GM21825 (cell line): ENCODE data around the gene ARL8B.
"Not testable (repeated sequence)": the region's sequence is repeated elsewhere in the genome, so short reads cannot be mapped to it uniquely, and the experiment has no call there.

ENCODE experiments used
- ATAC-seq: cut with Tn5 transposase; IDR thresholded peaks from one replicate; pipeline ENCODE4 v1.9.1; 2021; ENCODE audit warnings: mild to moderate bottlenecking, moderate library complexity; ENCODE audit not compliant: unreplicated experiment

ARL8B gene

GRCh38 chr3:5110337-5110736, 11.8 kb upstream of the ARL8B start:
- no peak for ATAC-seq

GRCh38 chr3:5112043-5112442, 10.0 kb upstream of the ARL8B start:
- no peak for ATAC-seq

GRCh38 chr3:5113726-5114125, 8.4 kb upstream of the ARL8B start:
- ATAC-seq, result not testable (repeated sequence)

- ATAC-seq, result no peak
Measured at GRCh38 chr3:5115506-5116162, 6.5 kb upstream of the ARL8B start.

- no peak for ATAC-seq
Measured at GRCh38 chr3:5116538-5116937, 5.6 kb upstream of the ARL8B start.

- ATAC-seq, result no peak
Measured at GRCh38 chr3:5120446-5120845, 1.6 kb upstream of the ARL8B start.

- peak; percentile 13 for ATAC-seq
Measured at GRCh38 chr3:5122741-5123706, 932 bp downstream of the ARL8B start.

GRCh38 chr3:5123937-5124336, 1.8 kb downstream of the ARL8B start:
- no peak for ATAC-seq

- no peak for ATAC-seq
Measured at GRCh38 chr3:5126586-5126985, 4.5 kb downstream of the ARL8B start.

GRCh38 chr3:5128849-5129248, 6.8 kb downstream of the ARL8B start:
- ATAC-seq, result no peak

- ATAC-seq, result no peak
Measured at GRCh38 chr3:5133239-5134018, 11.3 kb downstream of the ARL8B start.

GRCh38 chr3:5134019-5134391, 11.9 kb downstream of the ARL8B start:
- no peak for ATAC-seq

GRCh38 chr3:5134499-5134898, 12.4 kb downstream of the ARL8B start:
- no peak for ATAC-seq

GRCh38 chr3:5136211-5136918, 14.3 kb downstream of the ARL8B start:
- peak; percentile 73 for ATAC-seq

- ATAC-seq, result peak; percentile 14
Measured at GRCh38 chr3:5136919-5137429, 14.9 kb downstream of the ARL8B start.

- ATAC-seq, result no peak
Measured at GRCh38 chr3:5138214-5138981, 16.3 kb downstream of the ARL8B start.

- peak; percentile 49 for ATAC-seq
Measured at GRCh38 chr3:5140230-5140621, 18.1 kb downstream of the ARL8B start.

- no peak for ATAC-seq
Measured at GRCh38 chr3:5140839-5141238, 18.7 kb downstream of the ARL8B start.

GRCh38 chr3:5141760-5142159, 19.7 kb downstream of the ARL8B start:
- no peak for ATAC-seq

GRCh38 chr3:5143464-5143863, 21.4 kb downstream of the ARL8B start:
- ATAC-seq, result no peak
